Endothelial cell (in vitro differentiated cells): ENCODE results near the gene TMEM181. TPM values are rescaled to one million over a fixed set of nuclear protein-coding genes. Genes with fewer than 3 reads are reported as not detected.

Experiments used
- DNase-seq: peaks from one replicate; pipeline ENCODE4 v3.0.0; 2021; ENCODE audit warnings: low spot score
- H3K27ac Mint-ChIP-seq: one replicate; pipeline ENCODE4 v1.8.0; 2021; ENCODE audit warnings: mixed read lengths, inconsistent platforms; ENCODE audit not compliant: unreplicated experiment
- H3K27me3 Mint-ChIP-seq: one replicate; pipeline ENCODE4 v1.8.0; 2021; ENCODE audit warnings: mild to moderate bottlenecking, moderate library complexity, mixed read lengths, inconsistent platforms; ENCODE audit not compliant: unreplicated experiment
- H3K36me3 Mint-ChIP-seq: one replicate; pipeline ENCODE4 v1.8.0; 2021; ENCODE audit warnings: mild to moderate bottlenecking, low read depth, mixed read lengths, inconsistent platforms; ENCODE audit not compliant: unreplicated experiment
- H3K4me1 Mint-ChIP-seq: one replicate; pipeline ENCODE4 v1.8.0; 2021; ENCODE audit warnings: mild to moderate bottlenecking, mixed read lengths, inconsistent platforms; ENCODE audit not compliant: unreplicated experiment
- H3K4me3 Mint-ChIP-seq: one replicate; pipeline ENCODE4 v1.8.0; 2021; ENCODE audit warnings: mild to moderate bottlenecking, mixed read lengths, inconsistent platforms; ENCODE audit not compliant: unreplicated experiment
- H3K9me3 Mint-ChIP-seq: one replicate; pipeline ENCODE4 v1.8.0; 2021; ENCODE audit warnings: mixed read lengths, inconsistent platforms; ENCODE audit not compliant: unreplicated experiment
- total RNA-seq: library from RNA; stranded (reverse); fragmentation: NEBNext Ultra II Directional; extraction: Animal tissue kit (Norgen Biotek cat#: 25700); gene quantifications from one replicate; pipeline ENCODE4 v1.2.1, GENCODE V29; 2021; ENCODE audit not compliant: unreplicated experiment
- TF ChIP-seq, protein P1 (sequence below): fragments of 200-600 bp; sonication (generic); IDR thresholded peaks from one replicate; pipeline ENCODE4 v1.5.0; 2021; ENCODE audit warnings: antibody characterized with exemption; ENCODE audit not compliant: unreplicated experiment

The TMEM181 gene
- total RNA-seq, 1 donor from 2014 or later, result 29.5 TPM

DNA sequence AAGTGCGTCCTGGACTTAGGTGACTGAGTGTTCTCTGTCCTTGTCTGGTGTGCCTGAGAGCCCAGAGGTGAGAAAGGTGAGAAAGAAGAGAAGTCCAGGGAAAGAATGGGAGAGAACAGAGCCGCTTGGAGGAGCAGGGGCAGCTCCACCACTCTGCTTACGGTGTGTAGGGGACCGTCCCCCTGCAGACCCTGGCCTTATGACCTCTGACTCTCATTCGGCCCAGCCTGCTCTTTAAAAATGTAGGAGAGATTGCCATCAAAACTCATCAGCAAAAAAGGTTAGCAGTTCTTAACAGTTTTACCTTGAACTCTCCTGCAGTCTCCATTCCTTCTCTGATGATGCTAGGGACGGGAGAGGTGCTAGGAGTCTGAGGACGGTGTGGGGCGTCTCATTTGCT lies 2.0 kb downstream of the TMEM181 start:
- H3K9me3 Mint-ChIP-seq, result no peaks in the 10 kb centered on the region
- DNase-seq, result no peak
- H3K4me1 Mint-ChIP-seq, result peaks cover 49% of the 10 kb centered on the region
- H3K36me3 Mint-ChIP-seq, result peaks cover 8% of the 10 kb centered on the region
- peak overlapping the region; percentile 10 for H3K27ac Mint-ChIP-seq
- TF ChIP-seq, protein P1, sequence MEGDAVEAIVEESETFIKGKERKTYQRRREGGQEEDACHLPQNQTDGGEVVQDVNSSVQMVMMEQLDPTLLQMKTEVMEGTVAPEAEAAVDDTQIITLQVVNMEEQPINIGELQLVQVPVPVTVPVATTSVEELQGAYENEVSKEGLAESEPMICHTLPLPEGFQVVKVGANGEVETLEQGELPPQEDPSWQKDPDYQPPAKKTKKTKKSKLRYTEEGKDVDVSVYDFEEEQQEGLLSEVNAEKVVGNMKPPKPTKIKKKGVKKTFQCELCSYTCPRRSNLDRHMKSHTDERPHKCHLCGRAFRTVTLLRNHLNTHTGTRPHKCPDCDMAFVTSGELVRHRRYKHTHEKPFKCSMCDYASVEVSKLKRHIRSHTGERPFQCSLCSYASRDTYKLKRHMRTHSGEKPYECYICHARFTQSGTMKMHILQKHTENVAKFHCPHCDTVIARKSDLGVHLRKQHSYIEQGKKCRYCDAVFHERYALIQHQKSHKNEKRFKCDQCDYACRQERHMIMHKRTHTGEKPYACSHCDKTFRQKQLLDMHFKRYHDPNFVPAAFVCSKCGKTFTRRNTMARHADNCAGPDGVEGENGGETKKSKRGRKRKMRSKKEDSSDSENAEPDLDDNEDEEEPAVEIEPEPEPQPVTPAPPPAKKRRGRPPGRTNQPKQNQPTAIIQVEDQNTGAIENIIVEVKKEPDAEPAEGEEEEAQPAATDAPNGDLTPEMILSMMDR, result no peak
- peaks cover 19% of the 10 kb centered on the region for H3K27me3 Mint-ChIP-seq
- peak overlapping the region; percentile 47 for H3K4me3 Mint-ChIP-seq

DNA sequence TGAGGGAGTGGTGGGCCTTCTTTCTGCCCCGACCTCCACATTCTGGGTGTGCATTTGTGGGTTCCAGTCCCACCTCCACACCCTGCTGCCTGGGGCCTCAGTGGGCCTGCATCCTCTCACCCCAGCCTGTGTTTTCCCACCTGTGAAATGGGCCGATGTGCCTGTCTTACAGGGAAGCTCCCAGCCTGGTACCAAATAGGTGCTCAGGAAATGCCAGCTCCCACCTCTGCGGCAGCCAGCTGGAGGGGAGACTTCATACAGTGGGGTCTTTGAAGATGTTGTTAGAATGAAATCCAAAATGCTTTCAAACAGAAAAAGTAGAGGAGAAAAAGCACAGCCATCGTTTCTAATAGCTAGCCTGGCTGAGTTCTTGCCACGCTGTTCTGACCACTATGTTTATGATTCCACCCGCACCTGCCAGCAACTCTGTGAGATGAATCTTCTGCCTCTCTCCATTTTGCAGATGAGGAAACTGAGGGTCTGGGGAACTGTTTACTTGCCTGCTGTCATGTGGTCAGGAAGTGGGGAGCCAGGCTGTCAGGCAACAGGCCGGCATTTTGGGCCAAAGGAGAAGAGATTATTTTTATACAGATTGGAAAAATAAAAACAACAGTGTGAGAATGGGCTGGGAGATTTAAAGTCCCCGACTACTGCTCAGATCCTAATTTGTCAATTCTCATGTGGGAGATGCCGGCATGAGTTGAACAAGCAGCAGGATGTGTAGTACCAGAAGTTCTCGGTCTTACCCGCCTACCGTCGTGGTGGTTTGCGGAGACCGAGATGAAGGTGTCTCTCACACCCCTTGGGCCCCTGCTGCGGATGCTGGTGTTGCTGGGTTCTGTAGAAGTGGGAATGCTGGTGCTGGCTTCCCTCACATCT lies 4.6 kb downstream of the TMEM181 start:
- Mint-ChIP-seq H3K27ac (no peak overlapping the region), H3K36me3 (peaks cover 8% of the 10 kb centered on the region), H3K27me3 (peaks cover 14% of the 10 kb centered on the region), H3K4me3 (no peak overlapping the region), H3K4me1 (peaks cover 48% of the 10 kb centered on the region), H3K9me3 (no peaks in the 10 kb centered on the region)
- DNase-seq, result no peak
- TF ChIP-seq, protein P1, result no peak

DNA sequence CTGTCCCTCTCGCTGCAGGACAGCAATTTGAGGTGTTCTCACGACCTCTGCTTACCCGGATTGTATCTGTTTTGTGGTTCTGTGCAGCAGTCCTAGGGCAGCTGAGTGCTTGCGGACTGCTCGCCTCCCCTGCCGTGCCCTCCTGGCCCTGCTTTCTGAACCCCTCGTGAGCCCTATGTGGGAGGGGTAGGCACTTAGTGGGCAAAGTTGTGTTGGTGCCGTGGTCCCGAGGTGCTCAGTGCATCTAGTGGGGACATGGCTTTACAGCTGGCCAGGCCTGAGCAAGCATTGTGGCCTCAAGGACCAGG lies 5.2 kb downstream of the TMEM181 start:
- Mint-ChIP-seq H3K4me3 (no peak overlapping the region), H3K27me3 (peaks cover 18% of the 10 kb centered on the region), H3K36me3 (peaks cover 8% of the 10 kb centered on the region), H3K4me1 (peaks cover 50% of the 10 kb centered on the region), H3K27ac (no peak overlapping the region), H3K9me3 (no peaks in the 10 kb centered on the region)
- TF ChIP-seq, protein P1, result no peak
- no peak for DNase-seq

DNA sequence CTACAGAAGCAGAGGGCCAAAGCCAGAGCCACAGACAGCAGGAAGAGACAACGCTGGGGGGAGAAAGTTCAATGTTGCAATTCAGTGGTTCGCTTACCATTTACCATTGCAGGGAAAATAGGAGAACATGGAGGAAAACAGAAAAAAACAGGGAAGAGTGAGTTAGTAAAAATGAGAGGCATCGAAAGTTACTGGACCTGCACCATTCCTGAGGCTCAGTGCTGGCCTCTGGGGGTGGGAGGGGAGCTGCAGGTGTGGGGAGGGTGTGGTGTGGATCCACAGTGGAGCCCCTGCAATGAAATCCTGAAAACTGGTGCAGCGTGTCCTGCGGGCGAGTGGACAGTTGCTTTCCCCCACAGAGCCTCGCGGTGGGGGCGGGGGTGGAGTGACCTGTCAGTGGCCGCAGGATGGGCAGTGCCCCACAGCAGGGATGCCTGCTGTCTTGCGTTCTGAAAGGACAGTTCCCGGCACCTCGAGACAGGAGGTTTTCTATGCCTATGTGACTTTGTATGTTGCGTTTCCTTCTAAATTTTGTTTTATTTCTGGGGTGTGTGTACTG lies 5.7 kb downstream of the TMEM181 start:
- H3K36me3 Mint-ChIP-seq, result peaks cover 8% of the 10 kb centered on the region

More for the DNA sequence above, 5.7 kb downstream of the TMEM181 start:
- DNase-seq, result no peak
- Mint-ChIP-seq H3K27me3 (peaks cover 19% of the 10 kb centered on the region), H3K4me1 (peaks cover 50% of the 10 kb centered on the region), H3K4me3 (no peak overlapping the region), H3K9me3 (no peaks in the 10 kb centered on the region), H3K27ac (peak overlapping the region; percentile 38)
- TF ChIP-seq, protein P1, result no peak
